HG03108 (cell line): Measurements from ENCODE around the gene TBC1D24.
A peak's percentile ranks its signal among the peaks of the same experiment; 100 is the strongest.

Source experiments
- ATAC-seq: cut with Tn5 transposase; IDR thresholded peaks from one replicate; pipeline ENCODE4 v1.9.1; 2021; ENCODE audit warnings: moderate library complexity; ENCODE audit not compliant: unreplicated experiment

The TBC1D24 gene

GRCh38 chr16:2497695-2498484, 23.0 kb downstream of the TBC1D24 start:
- no peak for ATAC-seq

DNA sequence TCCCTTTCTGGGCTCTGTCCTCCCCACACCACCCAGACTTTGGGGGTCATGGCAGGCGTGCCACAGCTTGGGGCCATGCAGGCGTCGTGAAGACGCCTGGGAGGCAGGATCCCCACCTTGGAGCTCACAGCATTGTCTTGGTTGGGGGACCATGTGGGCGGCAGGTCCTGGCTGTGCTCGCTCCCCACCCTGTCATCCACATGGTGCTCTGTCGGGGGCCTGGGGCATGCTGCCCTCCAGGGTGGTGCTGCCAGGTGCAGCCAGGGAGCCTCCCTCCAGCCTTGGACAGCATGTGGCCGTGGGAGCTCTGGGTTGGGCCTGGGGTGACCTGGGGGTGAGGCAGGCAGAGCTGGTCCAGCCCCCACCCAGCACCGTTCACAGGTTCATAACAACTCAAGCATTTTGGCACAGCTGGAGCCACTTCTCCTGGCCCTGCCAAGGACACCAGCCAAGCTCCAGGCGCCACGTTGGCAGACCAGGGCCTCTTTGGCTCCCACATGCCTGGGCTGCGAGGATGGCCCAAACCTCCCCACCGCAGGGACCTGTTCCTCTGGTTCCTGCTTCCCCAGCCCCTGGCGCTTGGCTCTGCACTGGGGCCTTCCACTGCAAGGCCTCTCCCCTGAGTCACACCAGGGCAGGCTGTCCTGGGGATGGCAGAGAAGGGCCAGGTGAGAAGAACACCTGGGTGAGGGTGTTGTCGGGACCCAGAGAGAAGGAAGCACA, 23.8 kb downstream of the TBC1D24 start:
- ATAC-seq: no peak

DNA sequence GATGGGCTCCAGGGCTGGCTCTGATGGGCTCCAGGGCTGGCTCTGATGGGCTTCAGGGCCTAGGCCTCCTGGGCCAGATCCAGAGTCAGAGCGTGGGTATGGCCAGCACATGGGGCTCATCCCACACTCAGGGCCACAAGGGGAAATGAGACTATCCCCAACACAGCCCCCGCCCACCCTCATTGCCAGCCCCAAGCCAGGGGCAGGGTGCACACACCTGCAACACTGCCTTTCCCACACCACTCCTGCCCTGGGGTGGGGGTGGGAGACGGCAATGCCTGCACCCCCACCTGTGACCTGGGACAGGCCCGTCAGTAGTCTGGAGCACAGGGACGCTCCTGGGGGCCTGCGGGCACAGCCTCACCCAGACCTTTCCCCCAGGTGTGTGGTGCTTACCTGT, 24.5 kb downstream of the TBC1D24 start:
- no peak for ATAC-seq

GRCh38 chr16:2499890-2500429, 25.0 kb downstream of the TBC1D24 start:
- no peak for ATAC-seq

DNA sequence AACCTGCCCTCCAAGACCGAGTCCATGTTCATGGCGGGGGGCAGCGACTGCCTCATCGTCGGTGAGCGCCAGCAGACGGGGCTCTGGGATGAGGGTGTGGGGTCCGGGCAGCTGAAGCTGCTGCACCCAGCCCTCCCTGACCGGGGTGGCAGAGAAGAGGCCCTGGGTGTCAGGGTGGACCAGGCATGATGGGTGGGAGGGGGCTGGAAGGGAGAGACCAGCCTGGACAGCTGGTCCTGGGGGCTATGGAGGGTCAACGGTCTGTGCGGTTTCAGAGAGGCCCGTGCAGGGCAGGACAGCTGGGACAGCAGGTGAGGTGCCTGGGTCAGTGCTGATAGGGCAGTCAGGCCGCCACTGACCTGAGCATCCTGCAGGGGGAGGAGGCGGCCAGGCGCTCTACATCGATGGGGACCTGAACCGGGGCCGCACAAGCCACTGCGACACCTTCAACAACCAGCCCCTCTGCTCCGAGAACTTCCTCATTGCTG, 25.5 kb downstream of the TBC1D24 start:
- no peak for ATAC-seq

- peak; percentile 57 for ATAC-seq
Observed at GRCh38 chr16:2500918-2501750, 26.2 kb downstream of the TBC1D24 start.

DNA sequence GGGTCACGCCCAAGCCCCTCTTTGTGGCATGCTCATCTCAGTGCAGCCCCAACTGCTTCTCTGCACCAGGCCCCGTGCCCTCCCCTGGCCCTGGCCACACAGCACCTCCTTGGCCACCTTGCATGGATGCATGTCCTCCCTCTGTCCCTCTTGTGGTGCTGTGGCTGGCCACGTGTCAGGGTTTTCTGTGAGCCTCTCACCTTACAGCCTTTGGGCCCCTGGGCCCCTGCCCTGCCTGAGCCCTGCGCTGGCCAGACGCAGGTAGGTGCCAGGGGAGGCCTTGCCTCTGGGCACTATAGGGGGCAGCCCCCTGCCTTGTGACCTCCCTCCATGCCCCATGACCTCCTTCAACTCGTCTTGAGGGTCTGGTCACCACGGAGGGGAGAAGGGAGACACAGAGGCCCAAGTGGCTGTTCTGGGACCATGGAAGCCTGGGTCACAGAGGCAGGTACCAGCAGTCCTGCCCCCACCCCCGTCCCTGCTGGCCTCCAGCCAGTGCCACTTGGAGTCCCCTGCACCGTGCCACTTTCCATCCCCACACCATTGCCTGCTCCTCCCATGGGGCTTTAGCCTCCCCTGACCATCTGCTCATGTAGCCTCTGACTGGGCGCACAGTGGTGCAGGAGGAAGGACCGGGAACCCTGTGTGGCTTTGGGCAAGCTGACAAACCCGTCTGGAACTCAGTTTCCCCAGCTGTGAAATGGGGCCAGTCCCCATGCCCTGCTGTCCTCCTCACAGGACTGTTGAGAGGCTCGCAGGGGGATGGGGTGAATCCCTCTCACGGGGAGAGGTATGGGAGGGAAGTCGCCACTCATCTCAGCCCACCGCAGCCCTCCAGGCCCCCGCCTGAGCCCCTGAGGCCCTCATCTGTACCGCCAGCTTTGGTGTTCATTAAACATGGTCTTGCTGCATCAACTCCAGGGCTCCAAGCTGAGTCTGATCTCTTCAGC, 27.3 kb downstream of the TBC1D24 start:
- ATAC-seq: no peak

GRCh38 chr16:2505695-2506094, 30.8 kb downstream of the TBC1D24 start:
- ATAC-seq: no peak

DNA sequence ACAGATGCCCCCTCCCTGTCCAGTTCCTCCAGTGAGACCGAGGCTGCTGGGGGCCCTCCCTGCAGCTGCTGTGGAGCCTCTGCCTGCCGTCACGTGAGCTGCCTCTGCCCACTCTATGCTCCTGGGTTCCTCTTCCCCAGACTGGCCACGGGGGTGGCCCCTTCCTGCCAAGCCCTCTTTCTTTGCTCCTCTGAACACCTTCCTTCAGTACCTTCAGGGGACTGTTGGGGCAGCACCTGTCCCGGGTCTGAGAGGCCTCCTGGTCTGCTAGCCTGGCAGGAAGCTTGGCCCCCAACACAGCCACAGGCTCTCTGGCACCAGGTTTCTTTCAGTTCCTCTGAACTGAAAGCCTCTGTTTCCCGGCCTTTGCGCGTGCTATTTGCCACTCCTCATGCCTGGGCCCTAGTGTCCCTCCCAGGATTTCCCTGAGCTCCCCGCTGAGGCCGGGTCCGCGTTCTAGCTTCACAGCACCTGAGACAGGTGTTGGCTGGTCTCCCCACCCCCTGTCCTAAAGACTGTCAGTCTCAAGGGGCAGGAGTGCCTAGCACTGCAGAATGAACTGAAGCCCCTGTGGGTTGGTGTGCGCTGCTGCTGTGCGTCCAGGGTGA, 32.2 kb downstream of the TBC1D24 start:
- ATAC-seq: peak; percentile 73

DNA sequence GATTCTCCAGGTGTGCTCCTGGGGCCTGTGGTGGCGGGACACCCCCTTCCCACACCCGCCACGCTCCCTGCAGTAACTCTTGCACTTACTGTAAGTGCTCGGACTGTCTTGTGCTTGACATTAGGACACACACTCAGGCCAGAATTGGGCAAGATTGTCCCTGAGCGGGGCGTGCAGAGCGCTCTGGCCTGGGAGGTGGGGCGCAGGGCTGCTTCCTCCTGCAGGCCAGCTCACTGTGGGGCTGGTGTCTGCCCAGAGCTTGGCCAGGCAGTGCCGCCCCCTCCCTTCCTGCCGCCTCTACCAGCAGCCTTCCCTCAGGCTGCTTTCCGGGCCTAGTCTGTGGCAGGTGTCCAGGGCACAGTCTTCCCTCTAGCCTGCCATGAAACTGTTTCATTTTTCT, 32.7 kb downstream of the TBC1D24 start:
- peak; percentile 11 for ATAC-seq

GRCh38 chr16:2508722-2509400, 33.9 kb downstream of the TBC1D24 start:
- ATAC-seq: no peak

GRCh38 chr16:2511128-2511800, 36.3 kb downstream of the TBC1D24 start:
- ATAC-seq: no peak

- ATAC-seq: no peak
Observed at GRCh38 chr16:2511996-2512734, 37.2 kb downstream of the TBC1D24 start.

- ATAC-seq: no peak
Observed at GRCh38 chr16:2512735-2513404, 37.9 kb downstream of the TBC1D24 start.

GRCh38 chr16:2513405-2514332, 38.7 kb downstream of the TBC1D24 start, which contains the start of gene ATP6V0C:
TSS of gene ATP6V0C (plus strand) at chr16:2513952. CDS start at chr16:2514104, 152 bp downstream.
- ATAC-seq: peak; percentile 62
